Fibroblast of lung (primary cell): Measurements from ENCODE around the gene TLE2. TPM values are rescaled to one million over a fixed set of nuclear protein-coding genes. Genes with fewer than 3 reads are reported as not detected.

Source experiments
- DNase-seq, 2 donors: peaks; one replicate each; pipeline versions ENCODE4 v3.0.0 to v3.0.0-alpha.2; 2010; ENCODE audit warnings: low read depth in 2 of 2
- H2AFZ ChIP-seq: 2 replicates; pipeline ENCODE4 v1.5.1; 2012; ENCODE audit warnings: low read length, control low read depth, inconsistent platforms
- H3K27ac ChIP-seq: 2 replicates; pipeline ENCODE4 v1.5.1; 2011; ENCODE audit warnings: low read length, control low read depth; ENCODE audit not compliant: insufficient read depth
- H3K27me3 ChIP-seq: 2 replicates; pipeline ENCODE4 v1.5.1; 2011; ENCODE audit warnings: mild to moderate bottlenecking, low read length; ENCODE audit not compliant: control insufficient read depth, insufficient read depth
- H3K36me3 ChIP-seq: 2 replicates; pipeline ENCODE4 v1.5.1; 2011; ENCODE audit warnings: low read length; ENCODE audit not compliant: control insufficient read depth, insufficient read depth
- H3K4me1 ChIP-seq: 2 replicates; pipeline ENCODE4 v1.5.1; 2011; ENCODE audit warnings: low read length; ENCODE audit not compliant: control insufficient read depth, insufficient read depth; ENCODE audit errors: extremely low read depth
- H3K4me2 ChIP-seq: 2 replicates; pipeline ENCODE4 v1.5.1; 2011; ENCODE audit warnings: low read length, control low read depth; ENCODE audit not compliant: insufficient read depth; ENCODE audit errors: extremely low read depth
- H3K4me3 ChIP-seq, 4 experiments: fragments of 200-600 bp in 1 of 4; sonication (generic) in 1 of 4; replicated peaks in 1 of 4; 2 replicates each; pipeline ENCODE4 v1.5.1; 2011 to 2016; ENCODE audit warnings: low read length in 4 of 4, low read depth in 3 of 4, mild to moderate bottlenecking in 3 of 4, control low read depth in 2 of 4, inconsistent platforms in 1 of 4, mixed read lengths in 1 of 4; ENCODE audit not compliant: insufficient read depth in 1 of 4; ENCODE audit errors: control extremely low read depth in 1 of 4
- H3K79me2 ChIP-seq: 2 replicates; pipeline ENCODE4 v1.5.1; 2012; ENCODE audit warnings: mild to moderate bottlenecking, low read length, inconsistent platforms; ENCODE audit not compliant: control insufficient read depth, insufficient read depth
- H3K9ac ChIP-seq: 2 replicates; pipeline ENCODE4 v1.5.1; 2011; ENCODE audit warnings: mild to moderate bottlenecking, low read length, control low read depth; ENCODE audit not compliant: insufficient read depth
- H3K9me3 ChIP-seq: 2 replicates; pipeline ENCODE4 v1.5.1; 2012; ENCODE audit warnings: low read depth, low read length; ENCODE audit not compliant: control insufficient read depth, insufficient read depth
- H4K20me1 ChIP-seq: 2 replicates; pipeline ENCODE4 v1.5.1; 2011; ENCODE audit warnings: low read length; ENCODE audit not compliant: control insufficient read depth, insufficient read depth; ENCODE audit errors: extremely low read depth
- EZH2 ChIP-seq: IDR thresholded peaks from 2 replicates; pipeline ENCODE4 v1.5.1; 2012; ENCODE audit warnings: low read length, control low read depth, mild to moderate bottlenecking; ENCODE audit errors: missing control alignments
- polyA plus RNA-seq, 2 donors: library from polyadenylated mRNA; depleted of rRNA in 1 of 2; stranded (reverse) in 1 of 2; unstranded in 1 of 2; fragments of >200 nt; gene quantifications; 2 replicates each; pipeline ENCODE4 v1.2.1, GENCODE V29; 2011 to 2012; ENCODE audit warnings: missing spikeins in 1 of 2
- total RNA-seq: library from RNA; depleted of rRNA; stranded (reverse); fragments of >200 nt; gene quantifications from 2 replicates; pipeline ENCODE4 v1.2.1, GENCODE V29; 2014
- TF ChIP-seq, protein P1 (sequence below), 2 donors: IDR thresholded peaks in 1 of 2; conservative IDR thresholded peaks in 1 of 2; 1 replicate in 1 of 2; 2 replicates in 1 of 2; pipeline ENCODE4 v1.5.1; 2011 to 2012; ENCODE audit warnings: low read length in 2 of 2, control low read depth in 1 of 2, inconsistent platforms in 1 of 2, low read depth in 1 of 2, mild to moderate bottlenecking in 1 of 2

TLE2 gene
- total and polyA plus RNA-seq, 2 donors (not counting 1 experiment from before 2014, with no cell fraction given), result 1.8 to 3.8 TPM

- H3K9ac ChIP-seq, result no peak overlapping the region
- H4K20me1 ChIP-seq, result no peaks in the 10 kb centered on the region
- no peaks in the 10 kb centered on the region for H3K4me1 ChIP-seq
- H3K79me2 ChIP-seq, result no peaks in the 10 kb centered on the region
- DNase-seq, result no peak
- TF ChIP-seq, protein P1, sequence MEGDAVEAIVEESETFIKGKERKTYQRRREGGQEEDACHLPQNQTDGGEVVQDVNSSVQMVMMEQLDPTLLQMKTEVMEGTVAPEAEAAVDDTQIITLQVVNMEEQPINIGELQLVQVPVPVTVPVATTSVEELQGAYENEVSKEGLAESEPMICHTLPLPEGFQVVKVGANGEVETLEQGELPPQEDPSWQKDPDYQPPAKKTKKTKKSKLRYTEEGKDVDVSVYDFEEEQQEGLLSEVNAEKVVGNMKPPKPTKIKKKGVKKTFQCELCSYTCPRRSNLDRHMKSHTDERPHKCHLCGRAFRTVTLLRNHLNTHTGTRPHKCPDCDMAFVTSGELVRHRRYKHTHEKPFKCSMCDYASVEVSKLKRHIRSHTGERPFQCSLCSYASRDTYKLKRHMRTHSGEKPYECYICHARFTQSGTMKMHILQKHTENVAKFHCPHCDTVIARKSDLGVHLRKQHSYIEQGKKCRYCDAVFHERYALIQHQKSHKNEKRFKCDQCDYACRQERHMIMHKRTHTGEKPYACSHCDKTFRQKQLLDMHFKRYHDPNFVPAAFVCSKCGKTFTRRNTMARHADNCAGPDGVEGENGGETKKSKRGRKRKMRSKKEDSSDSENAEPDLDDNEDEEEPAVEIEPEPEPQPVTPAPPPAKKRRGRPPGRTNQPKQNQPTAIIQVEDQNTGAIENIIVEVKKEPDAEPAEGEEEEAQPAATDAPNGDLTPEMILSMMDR (conservative IDR thresholded peaks at IDR 0.05 in 1 of 2, IDR thresholded peaks at IDR 0.05 in 1 of 2; ENCODE audit: low read depth in 1 of 2, low read length in 2 of 2), result no peak
- TF ChIP-seq EZH2, result no peak
- no peak overlapping the region for H2AFZ ChIP-seq
- no peak overlapping the region for H3K4me2 ChIP-seq
- H3K27ac ChIP-seq, result no peak overlapping the region
- no peaks in the 10 kb centered on the region for H3K36me3 ChIP-seq
- H3K9me3 ChIP-seq, result no peaks in the 10 kb centered on the region
- no peak overlapping the region for H3K4me3 ChIP-seq
- H3K27me3 ChIP-seq, result no peaks in the 10 kb centered on the region
Observed at GRCh38 chr19:3049089-3049488, 20.0 kb upstream of the TLE2 start.

- Histone ChIP-seq H3K4me2 (no peak overlapping the region), H3K9me3 (no peaks in the 10 kb centered on the region), H3K9ac (no peak overlapping the region), H3K27ac (no peak overlapping the region), H3K4me1 (no peaks in the 10 kb centered on the region), H3K4me3 (peak overlapping the region in 1 of 4 experiments; percentile 41), H3K36me3 (no peaks in the 10 kb centered on the region), H2AFZ (no peak overlapping the region), H4K20me1 (no peaks in the 10 kb centered on the region), H3K79me2 (no peaks in the 10 kb centered on the region), H3K27me3 (no peaks in the 10 kb centered on the region)
- DNase-seq, result no peak
- TF ChIP-seq, protein P1 (conservative IDR thresholded peaks at IDR 0.05 in 1 of 2, IDR thresholded peaks at IDR 0.05 in 1 of 2; ENCODE audit: low read depth in 1 of 2, low read length in 2 of 2), result no peak
- no peak for TF ChIP-seq EZH2
Observed at GRCh38 chr19:3048190-3048533, 19.1 kb upstream of the TLE2 start.

- H3K4me3 ChIP-seq, result peak overlapping the region in 3 of 4 experiments; percentile 28 to 44 (median 41)
- H3K9me3 ChIP-seq, result no peaks in the 10 kb centered on the region
- H3K36me3 ChIP-seq, result no peaks in the 10 kb centered on the region
- DNase-seq, result peak; percentile 66 to 89
- TF ChIP-seq, protein P1 (conservative IDR thresholded peaks at IDR 0.05 in 1 of 2, IDR thresholded peaks at IDR 0.05 in 1 of 2; ENCODE audit: low read depth in 1 of 2, low read length in 2 of 2), result no peak
- TF ChIP-seq EZH2, result no peak
- H3K9ac ChIP-seq, result no peak overlapping the region
- no peaks in the 10 kb centered on the region for H3K27me3 ChIP-seq
- no peak overlapping the region for H3K27ac ChIP-seq
- peak overlapping the region; percentile 68 for H3K4me2 ChIP-seq
- peak overlapping the region; percentile 41 for H2AFZ ChIP-seq
- no peaks in the 10 kb centered on the region for H3K79me2 ChIP-seq
- no peaks in the 10 kb centered on the region for H3K4me1 ChIP-seq
- no peaks in the 10 kb centered on the region for H4K20me1 ChIP-seq
Observed at GRCh38 chr19:3047496-3048189, 18.6 kb upstream of the TLE2 start.
